GM19397 (cell line): ENCODE measurements around the gene CALHM6.

Source experiments
- ATAC-seq: cut with Tn5 transposase; IDR thresholded peaks from one replicate; pipeline ENCODE4 v1.9.1; 2021; ENCODE audit warnings: mild to moderate bottlenecking, moderate library complexity; ENCODE audit not compliant: unreplicated experiment

The CALHM6 gene

DNA sequence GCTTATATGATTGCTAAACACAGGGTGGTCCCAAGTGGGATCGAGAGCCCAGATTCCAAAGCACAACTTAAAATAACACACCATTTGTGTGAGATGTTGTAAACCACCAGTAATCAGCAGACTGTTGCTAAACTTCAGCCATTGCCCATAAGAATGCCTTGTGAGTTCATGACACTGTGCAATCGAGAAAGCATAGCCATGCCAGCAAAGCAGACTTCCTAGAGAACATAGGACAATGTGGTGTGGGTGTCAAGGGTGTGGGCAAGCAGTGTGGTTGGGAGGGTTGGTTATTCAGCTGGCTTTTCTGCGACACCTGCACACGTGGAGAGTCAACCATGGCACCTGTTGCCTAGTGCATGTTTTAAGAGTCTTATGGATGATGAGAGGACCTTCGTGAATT is 16.1 kb upstream of the CALHM6 start:
- no peak for ATAC-seq

DNA sequence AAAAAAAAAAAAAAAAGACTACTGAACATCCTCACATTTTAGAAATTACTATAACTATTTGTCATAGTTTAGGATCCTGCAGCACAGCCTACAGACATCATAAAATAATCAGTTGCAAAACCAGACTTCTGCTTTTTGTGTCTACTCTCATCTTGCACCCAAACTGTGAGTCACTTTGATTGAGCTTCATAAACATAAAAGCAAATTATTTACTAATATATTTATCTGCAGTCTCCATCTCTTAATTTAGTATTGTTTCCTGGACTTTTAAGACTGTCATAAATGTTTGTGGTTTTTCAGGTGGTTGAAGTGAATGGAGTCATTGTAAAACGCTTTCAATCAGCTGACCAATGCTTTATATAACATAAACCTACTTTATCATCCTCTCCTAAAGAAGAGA is 14.8 kb upstream of the CALHM6 start:
- no peak for ATAC-seq

DNA sequence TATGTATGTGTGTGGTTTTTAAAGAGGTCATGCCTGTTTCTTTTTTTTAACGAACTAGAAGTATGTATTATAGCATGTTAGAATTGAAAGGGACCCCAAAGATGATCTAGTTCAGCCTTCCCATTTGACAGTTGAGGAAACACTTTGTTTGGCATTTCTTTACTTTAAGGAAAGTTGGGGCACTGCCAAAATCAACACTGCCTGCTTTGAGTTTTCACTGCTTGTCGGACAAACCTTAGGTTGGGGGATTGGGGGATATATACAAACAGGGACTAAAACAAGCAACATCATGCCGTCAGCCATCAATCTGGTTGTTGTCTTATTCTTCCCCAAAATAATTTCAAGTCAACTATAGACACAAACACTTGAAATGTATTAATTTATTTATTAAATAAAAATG is 14.1 kb upstream of the CALHM6 start:
- no peak for ATAC-seq

DNA sequence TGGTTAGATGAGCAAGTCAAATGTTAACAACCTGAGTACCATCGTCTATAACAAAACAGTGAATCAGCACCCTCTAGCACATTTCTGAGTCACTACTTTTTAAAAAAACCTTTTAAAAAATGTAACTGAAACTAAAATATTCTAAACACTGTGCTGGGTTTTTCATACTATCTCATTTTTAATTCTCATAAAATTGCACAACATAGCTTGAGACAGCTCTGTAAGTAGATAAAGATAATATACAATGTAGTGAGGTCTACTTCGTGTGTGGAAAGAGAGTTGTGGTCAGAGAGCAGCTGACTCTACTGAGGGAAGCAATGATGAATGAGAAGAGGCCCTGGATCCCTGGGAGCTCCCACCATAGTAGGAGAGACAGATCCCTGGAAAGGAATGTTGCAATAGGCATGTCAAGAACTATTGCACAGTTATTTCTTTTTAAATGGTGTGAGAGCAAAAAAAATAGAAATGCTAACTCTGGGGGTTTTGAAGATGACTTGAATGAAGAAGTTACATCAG is 13.6 kb upstream of the CALHM6 start:
- no peak for ATAC-seq

DNA sequence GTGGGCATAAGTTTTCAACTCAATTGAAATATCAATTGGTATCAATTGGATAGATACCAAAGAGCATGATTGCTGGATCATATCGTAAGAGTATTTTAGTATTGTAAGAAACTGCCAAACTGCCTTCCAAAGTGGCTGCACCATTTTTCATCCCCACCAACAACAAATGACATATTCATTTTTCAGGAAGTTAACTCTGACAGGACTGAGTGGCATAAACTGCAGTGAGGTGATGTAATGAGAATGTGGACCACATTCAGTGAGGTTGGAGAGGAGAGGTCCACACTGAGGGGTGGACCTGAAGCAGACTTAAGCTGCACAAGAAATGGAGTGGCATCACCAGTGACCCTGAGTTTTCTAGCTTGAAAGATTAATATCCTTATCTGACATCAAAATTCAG is 11.6 kb upstream of the CALHM6 start:
- no peak for ATAC-seq

DNA sequence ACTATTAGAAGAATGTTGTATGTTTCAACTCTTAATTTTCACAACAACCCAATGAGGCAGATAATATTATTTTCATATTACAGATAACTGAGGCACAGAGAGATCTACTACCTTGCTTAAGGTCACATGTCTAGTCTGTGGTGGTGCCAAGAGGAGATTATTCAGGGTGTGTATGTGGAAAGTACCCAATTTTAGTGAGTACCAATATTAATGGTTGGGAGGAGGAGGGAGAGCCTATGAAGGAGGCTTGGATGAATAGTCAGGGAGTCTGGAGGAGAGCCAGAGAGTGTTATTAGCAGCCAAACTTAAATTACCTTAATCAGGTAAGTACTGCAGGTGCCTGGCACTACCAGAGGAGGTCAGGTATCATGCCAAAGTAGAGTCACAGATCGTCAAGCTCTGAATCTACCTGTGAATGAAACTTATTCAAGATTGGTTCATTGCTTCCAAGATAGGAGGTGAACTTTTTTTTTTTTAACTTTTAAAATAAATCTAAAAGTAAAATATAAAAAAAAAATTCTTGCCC is 10.9 kb upstream of the CALHM6 start:
- ATAC-seq, result no peak

DNA sequence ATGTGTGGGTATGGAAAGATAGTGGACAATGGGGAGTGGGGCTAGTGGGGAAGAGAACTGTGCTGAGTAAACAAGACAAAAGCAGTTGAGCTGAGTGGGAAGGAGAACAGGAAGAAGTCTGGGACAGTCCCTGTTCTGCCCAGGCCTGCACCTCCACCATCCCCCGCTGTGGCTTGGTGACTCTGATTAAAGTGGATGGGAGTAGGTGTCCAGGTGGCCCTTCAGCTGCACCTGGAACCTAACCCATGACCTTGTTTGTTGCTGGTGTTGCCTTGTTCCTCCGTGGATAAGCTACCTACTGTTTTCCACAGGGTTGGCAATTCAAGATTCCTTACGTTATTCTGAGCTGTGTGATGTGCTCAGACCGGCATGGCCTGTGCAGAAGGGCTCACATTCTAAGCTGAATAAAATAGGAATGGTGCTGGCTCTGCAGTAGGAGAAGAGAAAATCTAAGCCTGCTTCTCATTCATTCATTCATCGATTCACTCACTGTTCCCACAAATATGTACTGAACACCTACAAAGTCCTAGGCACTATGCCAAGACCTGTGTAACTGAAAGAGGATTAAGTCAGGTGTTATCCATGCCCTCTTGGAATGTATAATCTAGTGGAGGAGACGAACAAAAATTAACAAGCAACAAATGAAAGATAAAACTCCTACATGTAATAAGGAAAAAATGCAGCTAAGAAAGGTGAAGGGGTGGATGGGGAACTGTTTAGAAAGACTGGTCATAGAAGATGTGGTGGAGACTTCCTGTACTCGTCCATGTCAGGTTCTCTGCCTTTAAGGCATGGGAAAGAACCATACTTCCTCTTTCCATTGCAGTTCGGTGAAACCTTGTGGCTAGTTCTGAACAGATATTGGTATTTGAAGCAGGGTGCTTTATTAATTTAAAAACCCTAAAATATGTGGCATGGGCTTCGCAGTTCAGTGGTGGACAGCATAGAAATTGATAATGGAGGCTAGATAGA is 10.1 kb upstream of the CALHM6 start:
- peak; percentile 91 for ATAC-seq

DNA sequence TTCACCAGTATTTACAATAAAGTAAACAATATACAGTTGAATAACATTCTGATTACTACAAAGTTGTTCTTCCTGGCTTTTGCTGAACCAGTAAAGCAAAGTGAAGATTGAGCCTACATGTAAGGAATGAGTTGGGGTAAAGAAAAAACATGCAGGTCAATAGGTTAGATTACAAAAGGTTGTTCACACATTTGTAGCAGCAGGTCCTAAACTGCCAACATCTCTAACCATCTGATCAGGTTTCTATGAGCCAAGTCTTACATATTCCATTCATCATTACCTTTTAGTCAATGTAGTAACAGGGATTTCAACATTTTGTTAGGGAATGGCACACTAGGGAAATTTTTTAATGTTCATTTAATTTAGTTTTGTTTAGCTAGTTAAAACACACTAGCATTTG is 9.3 kb upstream of the CALHM6 start:
- no peak for ATAC-seq

DNA sequence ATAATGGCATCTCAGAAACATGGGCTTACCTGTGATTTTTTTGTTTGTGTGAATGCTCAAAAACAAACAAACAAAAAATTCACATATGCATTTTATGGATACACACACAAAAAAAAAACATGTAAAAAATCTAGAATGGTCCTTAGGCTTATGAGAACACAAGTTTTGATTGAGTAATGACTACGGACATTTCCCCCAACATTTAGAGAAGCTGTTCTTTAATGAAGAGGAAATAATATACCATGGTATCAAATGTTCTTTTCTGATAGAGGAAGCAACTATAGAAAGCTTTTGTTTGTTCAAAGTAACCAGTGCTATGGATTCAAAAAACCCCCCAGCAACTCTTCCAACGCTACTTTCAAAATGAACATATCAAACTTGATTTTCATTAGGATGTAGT is 8.6 kb upstream of the CALHM6 start:
- no peak for ATAC-seq

DNA sequence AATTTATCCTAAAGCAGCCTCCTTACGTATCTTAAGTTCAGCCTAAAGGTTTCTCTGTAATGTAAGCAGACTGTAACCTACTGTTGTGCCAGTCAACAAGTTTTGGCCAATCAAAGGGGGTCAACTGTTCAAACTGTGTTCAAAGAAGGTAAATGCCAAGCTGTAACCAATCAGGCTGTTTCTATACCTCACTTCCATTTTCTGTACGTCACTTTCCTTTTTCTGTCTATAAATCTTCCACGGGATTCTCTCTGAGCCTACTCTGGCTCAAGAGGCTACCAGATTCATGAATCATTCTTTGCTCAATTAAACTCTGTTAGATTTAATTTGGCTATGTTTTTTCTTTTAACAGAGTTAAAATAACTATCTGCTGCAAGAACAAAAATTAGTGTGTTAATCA is 5.1 kb upstream of the CALHM6 start:
- no peak for ATAC-seq

DNA sequence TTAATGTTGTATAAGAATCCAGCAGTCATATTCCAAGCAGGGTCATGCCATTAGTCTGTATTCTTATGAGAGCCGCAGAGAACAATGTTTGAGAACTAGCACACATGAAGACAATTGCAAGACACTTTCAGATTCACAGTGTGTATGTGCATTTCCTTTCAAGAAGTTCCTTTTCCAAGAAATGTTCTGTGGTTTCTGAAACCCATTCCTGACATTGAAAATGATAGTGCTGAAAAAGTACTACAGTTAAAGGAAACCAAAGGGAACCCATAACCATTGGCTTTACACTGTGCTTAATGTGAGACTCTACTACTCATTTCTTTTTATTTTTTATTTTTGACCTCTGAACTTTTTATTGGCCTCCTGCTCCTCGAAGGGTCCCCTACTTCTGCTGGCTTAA is 4.2 kb upstream of the CALHM6 start:
- no peak for ATAC-seq

DNA sequence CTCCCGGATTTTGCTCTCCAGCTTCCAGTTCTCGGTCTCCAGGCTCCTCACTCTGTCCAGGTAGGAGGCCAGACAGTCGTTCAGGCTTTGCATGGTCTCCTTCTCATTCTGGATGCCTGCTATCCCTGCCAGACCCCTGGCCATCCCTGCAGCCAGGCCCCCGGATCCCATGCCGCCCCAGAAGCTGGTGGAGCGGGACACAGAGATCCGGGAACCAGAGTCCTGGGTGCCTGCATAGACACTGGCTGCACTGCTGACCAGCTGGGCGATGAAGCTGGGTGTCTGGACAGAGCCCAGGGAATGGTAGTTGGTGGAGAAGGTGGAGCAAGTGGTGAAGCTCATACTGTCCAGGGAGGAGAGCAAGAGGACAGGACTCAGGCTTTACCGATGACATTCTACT is 2.9 kb upstream of the CALHM6 start:
- ATAC-seq, result no peak

DNA sequence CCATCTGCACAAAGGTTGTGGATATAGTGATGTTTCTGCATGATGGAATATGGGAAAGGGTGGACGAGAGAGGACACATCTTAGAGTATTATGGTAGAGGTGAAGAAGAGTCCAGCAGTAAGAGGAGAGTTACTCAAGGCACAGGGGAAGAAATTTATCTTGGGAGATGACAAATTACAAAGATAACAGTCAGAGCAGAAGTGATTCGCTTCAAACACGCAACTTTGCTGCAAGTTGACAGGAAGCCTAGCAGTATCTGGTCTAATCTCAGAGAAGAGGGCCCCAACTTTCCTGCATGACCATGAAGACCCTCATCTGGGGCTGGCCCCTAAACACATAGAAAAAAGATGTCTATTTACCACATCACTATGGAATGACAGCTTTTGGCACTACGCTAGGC is 1.2 kb upstream of the CALHM6 start:
- ATAC-seq, result no peak

DNA sequence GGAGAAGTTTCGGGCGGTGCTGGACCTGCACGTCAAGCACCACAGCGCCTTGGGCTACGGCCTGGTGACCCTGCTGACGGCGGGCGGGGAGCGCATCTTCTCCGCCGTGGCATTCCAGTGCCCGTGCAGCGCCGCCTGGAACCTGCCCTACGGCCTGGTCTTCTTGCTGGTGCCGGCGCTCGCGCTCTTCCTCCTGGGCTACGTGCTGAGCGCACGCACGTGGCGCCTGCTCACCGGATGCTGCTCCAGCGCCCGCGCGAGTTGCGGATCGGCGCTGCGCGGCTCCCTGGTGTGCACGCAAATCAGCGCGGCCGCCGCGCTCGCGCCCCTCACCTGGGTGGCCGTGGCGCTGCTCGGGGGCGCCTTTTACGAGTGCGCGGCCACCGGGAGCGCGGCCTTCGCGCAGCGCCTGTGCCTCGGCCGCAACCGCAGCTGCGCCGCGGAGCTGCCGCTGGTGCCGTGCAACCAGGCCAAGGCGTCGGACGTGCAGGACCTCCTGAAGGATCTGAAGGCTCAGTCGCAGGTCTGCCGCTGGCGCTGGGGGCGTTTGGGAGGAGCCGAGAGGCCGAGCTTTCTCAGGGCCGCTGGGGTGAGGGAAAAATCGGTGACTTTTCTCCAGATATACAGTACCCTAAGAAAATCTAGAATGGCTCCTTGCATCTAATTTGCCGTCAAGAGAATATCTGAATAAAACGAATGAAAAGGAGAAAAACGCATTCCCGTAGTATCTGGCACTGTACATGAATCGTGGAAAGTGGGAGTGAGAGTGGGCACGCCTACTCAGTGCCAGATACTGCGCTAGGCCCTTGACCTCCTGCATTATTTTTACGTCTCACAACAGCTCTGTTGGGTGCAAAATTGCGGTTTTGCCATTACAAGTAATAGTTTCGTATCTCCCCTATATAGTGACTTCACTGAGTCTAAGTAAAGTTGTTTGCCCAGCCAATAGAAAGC is 1.0 kb downstream of the CALHM6 start:
- ATAC-seq, result peak; percentile 92

DNA sequence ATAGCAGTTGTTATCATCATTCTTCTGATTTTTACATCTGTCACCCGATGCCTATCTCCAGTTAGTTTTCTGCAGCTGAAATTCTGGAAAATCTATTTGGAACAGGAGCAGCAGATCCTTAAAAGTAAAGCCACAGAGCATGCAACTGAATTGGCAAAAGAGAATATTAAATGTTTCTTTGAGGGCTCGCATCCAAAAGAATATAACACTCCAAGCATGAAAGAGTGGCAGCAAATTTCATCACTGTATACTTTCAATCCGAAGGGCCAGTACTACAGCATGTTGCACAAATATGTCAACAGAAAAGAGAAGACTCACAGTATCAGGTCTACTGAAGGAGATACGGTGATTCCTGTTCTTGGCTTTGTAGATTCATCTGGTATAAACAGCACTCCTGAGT is 2.1 kb downstream of the CALHM6 start:
- ATAC-seq, result no peak

DNA sequence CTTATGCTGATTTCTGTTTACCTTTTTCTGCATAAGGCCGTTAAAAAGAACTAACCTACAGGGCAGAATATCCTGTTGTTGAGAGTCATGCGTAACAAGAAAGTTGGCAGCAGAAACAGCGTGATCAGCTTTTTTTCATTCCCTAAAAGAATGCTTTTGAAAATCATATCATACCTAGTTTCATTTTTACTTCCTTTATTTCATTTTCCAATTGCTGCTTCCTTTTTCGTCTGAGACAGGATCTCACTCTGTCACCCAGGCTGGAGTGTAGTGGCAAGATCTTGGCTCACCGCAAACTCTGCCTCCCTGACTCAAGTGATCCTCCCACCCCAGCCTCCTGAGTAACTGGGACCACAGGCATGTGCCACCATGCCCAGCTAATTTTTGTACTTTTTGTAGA is 4.1 kb downstream of the CALHM6 start:
- ATAC-seq, result no peak

DNA sequence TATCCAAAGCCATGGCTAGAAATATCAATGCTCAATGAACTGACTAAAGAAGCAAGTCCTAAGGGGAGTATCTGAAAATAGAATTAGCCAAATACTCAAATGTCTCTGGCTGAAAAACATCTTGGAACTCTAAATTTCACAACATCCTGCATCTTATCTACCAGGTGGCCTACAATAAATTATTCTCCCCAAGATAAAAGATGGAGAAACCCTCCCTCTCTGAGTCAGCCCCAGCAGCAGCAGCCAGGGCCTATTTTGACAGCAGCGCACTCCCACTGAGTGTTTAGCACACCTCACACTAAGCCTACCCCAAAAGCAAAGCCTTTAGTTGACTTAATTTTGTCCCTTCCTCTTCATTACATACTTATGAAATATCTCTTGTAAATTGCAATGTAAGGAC is 5.9 kb downstream of the CALHM6 start:
- no peak for ATAC-seq

DNA sequence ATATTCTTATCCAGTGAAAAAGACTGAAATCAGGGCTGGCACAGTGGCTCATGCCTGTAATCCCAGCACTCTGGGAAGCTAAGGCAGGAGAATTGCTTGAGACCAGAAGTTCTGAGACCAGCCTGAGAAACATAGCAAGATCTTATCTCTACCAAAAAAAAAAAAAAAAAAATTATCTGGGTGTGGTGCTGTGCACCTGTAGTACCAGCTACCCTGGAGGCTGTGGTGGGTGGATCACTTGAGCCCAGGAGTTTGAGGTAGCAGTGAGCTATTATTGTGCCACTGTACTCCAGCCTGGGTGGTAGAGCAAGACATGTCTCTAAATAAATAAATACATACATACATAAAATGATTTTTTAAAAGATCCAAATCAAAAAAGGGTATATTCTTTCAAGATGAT is 6.3 kb downstream of the CALHM6 start:
- ATAC-seq, result no peak

DNA sequence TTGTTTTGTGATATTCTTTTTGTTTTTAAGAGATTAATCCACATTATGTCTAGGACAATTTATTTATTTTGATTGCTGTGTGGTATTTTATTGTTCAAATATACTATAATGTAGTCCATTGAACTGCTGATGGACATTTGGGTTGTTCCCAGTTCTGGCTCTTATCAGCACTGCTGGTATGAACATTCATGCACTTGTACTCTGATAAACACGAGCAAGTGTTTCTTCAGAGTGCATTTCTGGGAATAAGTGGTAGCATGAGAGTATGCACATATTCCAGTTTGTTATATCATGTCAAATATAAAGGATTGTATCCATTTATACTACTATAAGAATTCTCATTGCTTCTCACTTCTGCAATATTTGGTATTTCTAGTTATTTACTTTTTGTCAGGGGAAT is 7.1 kb downstream of the CALHM6 start:
- ATAC-seq, result no peak

DNA sequence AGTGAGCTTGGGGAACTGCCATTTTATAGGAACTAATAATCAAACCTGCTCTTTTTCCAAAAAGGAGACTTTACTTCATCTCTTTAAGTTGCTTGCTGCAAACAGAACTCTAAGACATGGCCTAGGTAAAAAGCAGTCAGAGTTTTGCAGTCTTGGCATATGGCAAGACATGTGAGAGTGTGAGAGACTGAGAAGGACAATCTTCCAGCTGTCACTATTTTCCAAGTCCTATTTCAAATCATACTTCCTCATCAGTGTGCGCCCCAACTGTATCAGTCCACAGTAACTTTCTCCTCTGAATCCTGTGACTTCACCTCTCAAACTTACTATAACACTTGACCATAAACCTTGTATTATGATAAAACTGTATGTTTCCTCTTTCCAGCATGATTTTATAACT is 10.4 kb downstream of the CALHM6 start:
- no peak for ATAC-seq

DNA sequence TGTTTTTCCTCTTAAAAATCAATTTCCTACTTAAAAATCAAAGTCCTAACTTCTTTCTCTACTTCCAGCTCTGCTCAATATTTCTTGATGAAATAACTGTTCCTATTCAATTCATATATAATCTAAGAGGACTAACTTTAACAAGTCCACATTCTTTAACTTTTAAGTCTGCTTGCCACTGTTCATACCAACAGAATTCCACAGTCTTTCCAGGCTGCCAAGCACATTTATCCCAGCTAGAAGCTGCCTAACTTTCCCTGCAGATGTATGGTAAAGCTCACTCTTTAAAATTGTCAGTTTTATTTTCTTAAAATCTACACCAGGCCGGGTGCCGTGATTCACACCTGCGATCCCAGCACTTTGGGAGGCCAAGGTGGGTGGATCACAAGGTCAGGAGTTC is 11.5 kb downstream of the CALHM6 start:
- no peak for ATAC-seq
